Psoas muscle (tissue), 8 donors: ENCODE data around the gene NFKBIE. TPM values are rescaled to one million over a fixed set of nuclear protein-coding genes. Genes with fewer than 3 reads are reported as not detected.

Source experiments
- ATAC-seq, 4 donors: fragments of 200-7000 bp; cut with Tn5 transposase; one replicate each; pipeline ENCODE4 v1.9.1; 2020; ENCODE audit warnings: moderate library complexity in 3 of 4, mild to moderate bottlenecking in 2 of 4
- DNase-seq, 2 donors: peaks; one replicate each; pipeline ENCODE4 v3.0.0-alpha.2; 2020
- H3K27ac ChIP-seq: fragments of 200-600 bp; one replicate; pipeline ENCODE4 v1.8.0; 2022
- H3K27me3 ChIP-seq, 3 donors: fragments of 200-600 bp in 1 of 3; one replicate each; pipeline versions ENCODE4 v1.6.1 to v1.8.0; 2013 to 2022; ENCODE audit warnings: low read length in 2 of 3, mild to moderate bottlenecking in 2 of 3, moderate library complexity in 1 of 3; ENCODE audit not compliant: insufficient read depth in 3 of 3
- H3K36me3 ChIP-seq, 2 donors: fragments of 200-600 bp in 1 of 2; one replicate each; pipeline versions ENCODE4 v1.6.1 to v1.8.0; 2013 to 2022; ENCODE audit warnings: low read depth in 1 of 2, mild to moderate bottlenecking in 1 of 2, moderate library complexity in 1 of 2; ENCODE audit not compliant: insufficient read depth in 1 of 2
- H3K4me1 ChIP-seq: fragments of 200-600 bp; one replicate; pipeline ENCODE4 v1.8.0; 2022
- H3K4me3 ChIP-seq: fragments of 200-600 bp; one replicate; pipeline ENCODE4 v1.8.0; 2022; ENCODE audit warnings: mild to moderate bottlenecking
- H3K9me3 ChIP-seq: fragments of 200-600 bp; one replicate; pipeline ENCODE4 v1.8.0; 2022
- WGBS, 3 donors: extraction: QIAGEN DNeasy Blood & Tissue Kit; methylation state at CpG; one replicate each; pipeline versions ENCODE4 v1.1.6 to v1.1.7; 2013; 5-methylcytosine and 5-hydroxymethylcytosine counted together
- intact Hi-C, 2 donors: fragments of 100-400 bp; cut with DNase I; formaldehyde crosslinking; loops; one replicate each; pipeline versions ENCODE4 v1.11.0 to v1.14.2; 2022
- polyA plus RNA-seq, 3 donors: library from polyadenylated mRNA; stranded (reverse); fragments of 200-250 nt; gene quantifications; one replicate each; pipeline ENCODE4 v1.2.3, GENCODE V29; 2013
- total RNA-seq, 4 donors: library from RNA; stranded (reverse); fragmentation: NEBNext Ultra II Directional in 2 of 4; extraction: Animal tissue kit (Norgen Biotek cat#: 25700) in 2 of 4; gene quantifications; one replicate each; pipeline versions ENCODE4 v1.2.1 to v1.2.4, GENCODE V29; 2021 to 2023
- TF ChIP-seq, protein P1 (sequence below): fragments of 200-600 bp; IDR thresholded peaks from one replicate; pipeline ENCODE4 v1.8.0; 2022; ENCODE audit warnings: antibody characterized with exemption
- donor health status: healthy with polysubstance abuse.
- donor health status: DM: no; HTN: no; CAD: no; lungs with moderate emphysema.
- donor health status: Bipolar disorder and iron deficiency.
- donor health status: healthy.
- donor health status: DM: yes; HTN: yes; CAD: no.
- donor health status: DM: no; HTN: no; CAD: no.
- donor health status: DM: no; HTN: no; CAD: no.
- donor health status: DM: yes; HTN: yes; CAD: no.

Gene NFKBIE
- total and polyA plus RNA-seq, 7 donors, result 2.1 to 5.2 (median 3.3) TPM

DNA sequence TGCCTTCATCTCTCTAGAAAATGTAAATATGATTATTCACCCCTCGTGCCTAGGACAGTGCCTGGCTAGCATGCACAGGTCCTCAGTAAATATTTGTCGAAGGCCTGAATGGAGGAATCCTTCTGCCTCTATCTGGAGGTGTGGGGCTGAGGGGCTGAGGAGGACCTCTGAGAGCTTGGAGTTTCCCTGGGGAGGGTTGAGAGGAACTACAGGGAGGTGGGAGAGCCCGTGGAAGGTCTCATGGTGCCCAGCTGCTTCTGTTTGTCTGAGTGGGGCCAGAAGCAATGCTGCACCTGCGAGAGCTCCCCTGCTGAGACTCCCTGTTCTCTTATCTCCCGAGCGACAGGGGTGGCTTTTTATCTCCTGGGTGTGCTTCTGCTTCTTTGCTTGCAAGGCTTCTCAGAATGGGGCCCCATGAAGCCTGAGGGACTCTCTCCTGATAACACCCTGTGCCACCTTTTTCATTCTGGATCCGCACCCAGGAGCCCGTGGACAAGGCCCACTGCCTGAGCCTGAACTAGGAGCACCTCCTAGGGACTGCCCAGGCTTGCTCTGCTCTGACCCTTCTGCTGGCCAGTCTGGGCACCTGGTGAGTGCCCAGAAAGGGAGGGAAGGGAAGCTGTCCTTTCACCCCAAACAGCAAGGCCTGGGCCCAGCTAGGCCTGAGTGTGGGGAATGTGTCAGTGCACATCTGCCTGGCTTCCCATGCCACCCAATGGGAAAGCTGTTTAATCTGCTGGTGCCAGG is 39.6 kb downstream of the NFKBIE start:
- no peak for ATAC-seq
- H3K27me3 ChIP-seq, result no peaks in the 10 kb centered on the region
- peaks cover 0 to 13% of the 10 kb centered on the region in 2 donors for H3K36me3 ChIP-seq
- H3K27ac ChIP-seq, result peak overlapping the region; percentile 87
- intact Hi-C loops, result loop anchor here in 1 of 2 donors (5.0 kb wide), 1 partner anchor 123 kb away; no protein-coding TSS in a partner anchor
- DNase-seq, result no peak
- no peaks in the 10 kb centered on the region for H3K9me3 ChIP-seq
- 71 to 82% (median 74%) methylated on average over 8 of the region's 8 CpGs for WGBS, 3 donors
- TF ChIP-seq, protein P1, sequence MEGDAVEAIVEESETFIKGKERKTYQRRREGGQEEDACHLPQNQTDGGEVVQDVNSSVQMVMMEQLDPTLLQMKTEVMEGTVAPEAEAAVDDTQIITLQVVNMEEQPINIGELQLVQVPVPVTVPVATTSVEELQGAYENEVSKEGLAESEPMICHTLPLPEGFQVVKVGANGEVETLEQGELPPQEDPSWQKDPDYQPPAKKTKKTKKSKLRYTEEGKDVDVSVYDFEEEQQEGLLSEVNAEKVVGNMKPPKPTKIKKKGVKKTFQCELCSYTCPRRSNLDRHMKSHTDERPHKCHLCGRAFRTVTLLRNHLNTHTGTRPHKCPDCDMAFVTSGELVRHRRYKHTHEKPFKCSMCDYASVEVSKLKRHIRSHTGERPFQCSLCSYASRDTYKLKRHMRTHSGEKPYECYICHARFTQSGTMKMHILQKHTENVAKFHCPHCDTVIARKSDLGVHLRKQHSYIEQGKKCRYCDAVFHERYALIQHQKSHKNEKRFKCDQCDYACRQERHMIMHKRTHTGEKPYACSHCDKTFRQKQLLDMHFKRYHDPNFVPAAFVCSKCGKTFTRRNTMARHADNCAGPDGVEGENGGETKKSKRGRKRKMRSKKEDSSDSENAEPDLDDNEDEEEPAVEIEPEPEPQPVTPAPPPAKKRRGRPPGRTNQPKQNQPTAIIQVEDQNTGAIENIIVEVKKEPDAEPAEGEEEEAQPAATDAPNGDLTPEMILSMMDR, result no peak
- H3K4me1 ChIP-seq, result peaks cover 70% of the 10 kb centered on the region
- H3K4me3 ChIP-seq, result peak overlapping the region; percentile 71

DNA sequence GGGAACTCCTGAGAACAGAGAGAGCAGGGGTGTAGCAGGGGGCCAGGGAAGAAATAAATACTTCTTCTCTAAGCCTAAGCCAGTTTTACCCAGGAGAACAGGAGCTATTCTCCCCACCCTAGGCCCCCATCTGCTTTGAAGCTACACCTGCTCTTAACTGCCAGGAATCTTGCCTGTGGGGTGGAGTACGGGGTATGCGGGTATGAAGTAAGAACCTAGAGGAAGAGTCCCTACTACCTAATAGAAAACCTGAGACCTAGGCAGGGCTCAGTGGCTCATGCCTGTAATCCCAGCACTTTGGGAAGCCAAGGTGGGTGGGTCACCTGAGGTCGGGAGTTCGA is 40.4 kb downstream of the NFKBIE start:
- intact Hi-C loops, result loop anchor here in 1 of 2 donors (5.0 kb wide), 1 partner anchor 123 kb away; no protein-coding TSS in a partner anchor
- peaks cover 66% of the 10 kb centered on the region for H3K4me1 ChIP-seq
- DNase-seq, result no peak
- 60 to 77% (median 70%) methylated on average over 4 of the region's 4 CpGs for WGBS, 3 donors
- no peak for ATAC-seq
- H3K27ac ChIP-seq, result peak overlapping the region; percentile 87
- H3K27me3 ChIP-seq, result no peaks in the 10 kb centered on the region
- H3K4me3 ChIP-seq, result peak overlapping the region; percentile 84
- TF ChIP-seq, protein P1, result no peak
- peaks cover 0 to 5% of the 10 kb centered on the region in 2 donors for H3K36me3 ChIP-seq
- no peaks in the 10 kb centered on the region for H3K9me3 ChIP-seq

DNA sequence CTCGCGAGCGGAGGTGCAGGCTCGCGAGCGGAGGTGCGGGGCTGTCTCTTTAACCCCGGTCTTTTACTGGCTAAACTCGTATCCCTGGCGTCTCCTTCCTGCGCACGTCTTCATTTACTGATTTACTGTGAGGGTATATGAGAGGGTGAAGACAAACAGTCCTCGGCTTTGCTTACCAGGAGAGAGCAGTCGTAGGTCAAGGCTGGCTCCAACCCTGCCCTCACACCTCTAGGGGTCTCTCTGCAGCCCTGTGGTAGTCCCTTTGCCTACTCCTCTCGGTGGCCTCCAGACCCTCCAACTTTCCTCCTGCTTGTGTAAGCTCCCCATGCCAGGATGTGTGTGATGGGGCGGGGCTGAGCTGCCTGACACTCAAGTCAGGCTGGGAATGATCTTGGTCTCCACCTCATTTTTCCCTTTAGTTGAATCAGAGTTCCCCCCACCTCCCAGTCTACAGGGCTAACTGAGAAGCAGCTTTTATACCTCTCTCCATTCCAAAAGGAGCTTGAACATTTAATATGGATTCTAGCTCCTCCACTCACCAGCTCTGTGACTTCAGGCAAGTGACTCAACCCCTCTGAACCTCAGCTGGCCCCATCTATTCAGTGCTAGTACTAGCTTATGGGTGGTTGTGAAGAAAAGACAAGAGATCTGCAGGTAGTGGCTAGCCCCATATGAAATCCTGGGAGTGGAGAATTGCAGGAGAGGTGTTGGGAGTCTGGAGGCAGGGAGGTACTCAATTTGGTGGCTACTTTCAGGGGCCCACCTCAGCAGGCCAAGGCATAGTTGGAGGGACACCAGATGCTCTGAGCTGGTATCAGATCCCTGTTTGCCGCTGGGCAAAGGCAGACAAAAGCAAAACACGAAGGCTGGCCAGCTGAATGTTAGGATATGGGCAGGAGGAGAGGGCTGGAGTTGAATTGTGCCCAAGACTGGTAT is 41.1 kb downstream of the NFKBIE start:
- no peak for DNase-seq
- Histone ChIP-seq H3K9me3 (no peaks in the 10 kb centered on the region), H3K27me3 (no peaks in the 10 kb centered on the region), H3K36me3 (no peaks in the 10 kb centered on the region), H3K4me1 (peaks cover 60% of the 10 kb centered on the region), H3K27ac (peak overlapping the region; percentile 87), H3K4me3 (peak overlapping the region; percentile 84)
- ATAC-seq, result no peak
- TF ChIP-seq, protein P1, result no peak
- intact Hi-C loops, result no loop called here
- 6 to 8% (median 6%) methylated on average over 16 to 18 of the region's 18 CpGs for WGBS, 3 donors

DNA sequence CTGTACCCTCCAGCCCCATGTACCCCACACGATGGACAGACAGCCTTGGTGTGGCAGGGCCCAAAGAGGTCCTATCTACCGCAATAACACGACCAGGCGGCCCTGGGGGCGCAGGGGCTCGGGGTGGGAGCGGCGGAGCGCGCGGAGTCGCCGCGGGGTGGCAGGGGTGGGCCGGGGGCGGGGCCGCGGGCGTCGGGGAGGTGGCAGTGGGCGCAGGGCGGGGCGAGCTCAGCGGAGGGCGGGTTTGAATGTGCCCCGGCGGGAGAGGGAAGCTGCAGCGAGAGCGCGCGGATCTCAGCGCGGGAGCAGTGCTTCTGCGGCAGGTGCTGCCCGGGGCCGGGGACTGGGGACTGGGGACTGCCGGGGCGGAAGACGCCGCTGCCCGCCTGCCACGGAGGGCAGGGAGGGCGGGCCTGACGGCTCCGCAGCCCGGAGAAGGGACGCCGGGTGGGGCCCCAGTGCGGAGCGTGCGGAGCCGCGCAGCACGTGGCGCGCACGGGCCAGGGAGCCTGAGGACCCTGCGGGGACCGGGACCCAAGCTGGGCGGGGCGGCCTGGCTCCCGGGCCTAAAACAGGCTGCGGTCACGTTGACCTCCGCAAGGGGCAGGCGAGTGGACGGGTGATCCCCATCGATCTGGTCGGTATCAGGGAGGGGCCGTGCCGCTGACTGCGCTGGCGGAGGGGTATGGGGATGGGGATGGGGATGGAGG is 41.9 kb downstream of the NFKBIE start, which contains the start of gene SLC29A1:
SLC29A1 (plus strand) TSS at position 277 of the 710 bp plus-strand sequence. CDS start 3,719 bp downstream, outside the sequence.
- no peaks in the 10 kb centered on the region for H3K36me3 ChIP-seq
- peak within 1 kb of the TSS; percentile 84 for H3K4me3 ChIP-seq
- no peaks in the 10 kb centered on the region for H3K9me3 ChIP-seq
- peak within 1 kb of the TSS; percentile 87 for H3K27ac ChIP-seq
- TF ChIP-seq, protein P1, result no peak
- WGBS, 3 donors, result 1% methylated on average over 50 to 73 of the region's 73 CpGs
- H3K4me1 ChIP-seq, result peaks cover 55% of the 10 kb centered on the region
- peak; percentile 31 to 50 (median 39) for ATAC-seq
- intact Hi-C loops, result no loop called here
- H3K27me3 ChIP-seq, result no peaks in the 10 kb centered on the region
- peak; percentile 83 to 89 for DNase-seq
